Hematopoietic multipotent progenitor cell treated with erythropoietin and hydrocortisone succinate and interleukin-3 and kit ligand, for 8 days (in vitro differentiated cells): ENCODE measurements around the gene UBN1.

Experiments
- DNase-seq: peaks from one replicate; pipeline ENCODE4 v3.0.0-alpha.2; 2015

Gene UBN1

GRCh38 chr16:4864728-4865127 lies 17.4 kb downstream of the UBN1 start:
- no peak for DNase-seq

- no peak for DNase-seq
These were observed 18.1 kb downstream of the UBN1 start for GRCh38 chr16:4865231-4865860.

GRCh38 chr16:4866586-4866985 lies 19.3 kb downstream of the UBN1 start:
- DNase-seq: no peak

GRCh38 chr16:4868026-4868425 lies 20.7 kb downstream of the UBN1 start:
- no peak for DNase-seq

- DNase-seq: no peak
These were observed 21.3 kb downstream of the UBN1 start for GRCh38 chr16:4868535-4868934.

GRCh38 chr16:4869147-4869805 lies 22.0 kb downstream of the UBN1 start:
- DNase-seq: no peak

- no peak for DNase-seq
These were observed 22.9 kb downstream of the UBN1 start for GRCh38 chr16:4870138-4870671.

GRCh38 chr16:4871071-4871470 lies 23.8 kb downstream of the UBN1 start:
- DNase-seq: no peak

GRCh38 chr16:4873091-4873490 lies 25.8 kb downstream of the UBN1 start:
- no peak for DNase-seq

- DNase-seq: no peak
These were observed 27.4 kb downstream of the UBN1 start for GRCh38 chr16:4874666-4875065.

GRCh38 chr16:4876646-4877379 lies 29.5 kb downstream of the UBN1 start:
- DNase-seq: peak; percentile 38

- DNase-seq: no peak
These were observed 30.1 kb downstream of the UBN1 start for GRCh38 chr16:4877380-4877685.

- no peak for DNase-seq
These were observed 31.8 kb downstream of the UBN1 start for GRCh38 chr16:4879049-4879448.

GRCh38 chr16:4880006-4880580 lies 32.8 kb downstream of the UBN1 start:
- DNase-seq: no peak

- DNase-seq: no peak
These were observed 34.8 kb downstream of the UBN1 start for GRCh38 chr16:4882000-4882632.

- peak; percentile 33 for DNase-seq
These were observed 35.5 kb downstream of the UBN1 start for GRCh38 chr16:4882633-4883285.

- DNase-seq: no peak
These were observed 36.2 kb downstream of the UBN1 start for GRCh38 chr16:4883501-4883900.

- no peak for DNase-seq
These were observed 36.9 kb downstream of the UBN1 start for GRCh38 chr16:4884209-4884608.

- DNase-seq: no peak
These were observed 37.9 kb downstream of the UBN1 start for GRCh38 chr16:4884972-4885874.

GRCh38 chr16:4886151-4886550 lies 38.9 kb downstream of the UBN1 start:
- peak; percentile 74 for DNase-seq

GRCh38 chr16:4888428-4889135 lies 41.3 kb downstream of the UBN1 start:
- DNase-seq: no peak
